Muscle of back (tissue), 11 donors: Measurements from ENCODE around the gene ERF. TPM values are rescaled to one million over a fixed set of nuclear protein-coding genes. Genes with fewer than 3 reads are reported as not detected.

Experiments used
- DNase-seq, 3 donors: peaks; one replicate each; pipeline versions ENCODE4 v3.0.0 to v3.0.0-alpha.2; 2013
- polyA plus RNA-seq, 10 donors: library from polyadenylated mRNA; unstranded; fragments of 120-200 nt; gene quantifications; one replicate each; pipeline ENCODE4 v1.2.1, GENCODE V29; 2013; ENCODE audit not compliant: insufficient read length in 10 of 10

ERF gene
- polyA plus RNA-seq, 10 donors, result 28.5 to 46.1 (median 38.4) TPM

- DNase-seq, result peak; percentile 97
Measured at GRCh38 chr19:42217520-42218437, 37.1 kb downstream of the ERF start, which contains the start of gene DEDD2. TSS of gene DEDD2 (minus strand) at chr19:42217677. CDS start at chr19:42217007, 670 bp downstream.

- peak; percentile 19 to 75 (median 44) for DNase-seq
Measured at GRCh38 chr19:42216653-42217519, 38.0 kb downstream of the ERF start.

GRCh38 chr19:42214810-42215485, 40.0 kb downstream of the ERF start:
- DNase-seq, result no peak

GRCh38 chr19:42212886-42213285, 42.0 kb downstream of the ERF start:
- DNase-seq, result no peak

GRCh38 chr19:42208612-42209011, 46.3 kb downstream of the ERF start:
- DNase-seq, result no peak

GRCh38 chr19:42207767-42208271, 47.1 kb downstream of the ERF start:
- DNase-seq, result peak in 1 of 3 donors; percentile 41

GRCh38 chr19:42206871-42207755, 47.8 kb downstream of the ERF start:
- no peak for DNase-seq

- no peak for DNase-seq
Measured at GRCh38 chr19:42204664-42205063, 50.3 kb downstream of the ERF start.

- no peak for DNase-seq
Measured at GRCh38 chr19:42203700-42204099, 51.2 kb downstream of the ERF start.

- no peak for DNase-seq
Measured at GRCh38 chr19:42202290-42202880, 52.5 kb downstream of the ERF start.

GRCh38 chr19:42201489-42202289, 53.2 kb downstream of the ERF start:
- peak in 1 of 3 donors; percentile 32 for DNase-seq

- no peak for DNase-seq
Measured at GRCh38 chr19:42200116-42200715, 54.7 kb downstream of the ERF start.

- peak in 1 of 3 donors; percentile 20 for DNase-seq
Measured at GRCh38 chr19:42199440-42200115, 55.4 kb downstream of the ERF start.

- DNase-seq, result peak in 1 of 3 donors; percentile 15
Measured at GRCh38 chr19:42198676-42199439, 56.1 kb downstream of the ERF start.
